Liver (tissue), 9 donors: ENCODE results near the gene ARPC4. TPM values are rescaled to one million over a fixed set of nuclear protein-coding genes. Genes with fewer than 3 reads are reported as not detected.

Experiments used
- DNase-seq: peaks from one replicate; pipeline ENCODE4 v3.0.0-alpha.2; 2017; ENCODE audit warnings: low spot score
- H3K27ac ChIP-seq, 2 donors: one replicate each; pipeline ENCODE4 v1.7.0; 2013; ENCODE audit warnings: inconsistent platforms in 2 of 2, low read length in 2 of 2, control low read depth in 1 of 2, low read depth in 1 of 2, mild to moderate bottlenecking in 1 of 2
- H3K27me3 ChIP-seq, 4 donors: one replicate each; pipeline versions ENCODE4 v1.6.1 to v1.7.0; 2013; ENCODE audit warnings: low read length in 3 of 4, inconsistent platforms in 1 of 4, mild to moderate bottlenecking in 1 of 4, moderate library complexity in 1 of 4; ENCODE audit not compliant: control insufficient read depth in 4 of 4, insufficient read depth in 4 of 4
- H3K36me3 ChIP-seq, 4 donors: one replicate each; pipeline versions ENCODE4 v1.6.1 to v1.7.0; 2013; ENCODE audit warnings: low read length in 3 of 4, mild to moderate bottlenecking in 3 of 4, low read depth in 1 of 4, moderate library complexity in 1 of 4; ENCODE audit not compliant: control insufficient read depth in 4 of 4, insufficient read depth in 3 of 4
- H3K4me1 ChIP-seq, 4 donors: one replicate each; pipeline versions ENCODE4 v1.6.1 to v1.7.0; 2013; ENCODE audit warnings: low read length in 3 of 4, mild to moderate bottlenecking in 3 of 4, moderate library complexity in 1 of 4; ENCODE audit not compliant: control insufficient read depth in 4 of 4, insufficient read depth in 4 of 4
- H3K4me3 ChIP-seq, 3 donors: one replicate each; pipeline versions ENCODE4 v1.6.1 to v1.7.0; 2013; ENCODE audit warnings: low read length in 3 of 3, control low read depth in 1 of 3, low read depth in 1 of 3, mild to moderate bottlenecking in 1 of 3
- H3K9ac ChIP-seq, 2 donors: one replicate each; pipeline ENCODE4 v1.7.0; 2013; ENCODE audit warnings: low read length in 2 of 2, mild to moderate bottlenecking in 2 of 2, moderate library complexity in 2 of 2, control low read depth in 1 of 2, low read depth in 1 of 2
- H3K9me3 ChIP-seq, 4 donors: one replicate each; pipeline versions ENCODE4 v1.6.1 to v1.7.0; 2013; ENCODE audit warnings: low read length in 3 of 4; ENCODE audit not compliant: control insufficient read depth in 4 of 4
- CTCF ChIP-seq: fragments of 150-350 bp; IDR thresholded peaks from 2 replicates; pipeline ENCODE4 v1.5.1; 2017; ENCODE audit warnings: improper control_type of control experiment, low read depth, low read length; ENCODE audit not compliant: missing input control
- EGR1 ChIP-seq, 2 donors: IDR thresholded peaks; 2 replicates each; pipeline ENCODE4 v1.6.1; 2016 to 2018; ENCODE audit warnings: antibody characterized with exemption in 2 of 2, low read depth in 2 of 2
- FOXA1 ChIP-seq: IDR thresholded peaks from 2 replicates; pipeline ENCODE4 v1.6.1; 2016; ENCODE audit warnings: antibody characterized with exemption
- FOXA2 ChIP-seq: IDR thresholded peaks from 2 replicates; pipeline ENCODE4 v1.6.1; 2016; ENCODE audit warnings: antibody characterized with exemption
- GABPA ChIP-seq, 2 donors: IDR thresholded peaks in 1 of 2; conservative IDR thresholded peaks in 1 of 2; 2 replicates each; pipeline ENCODE4 v1.6.1; 2016; ENCODE audit warnings: antibody characterized with exemption in 2 of 2, mild to moderate bottlenecking in 1 of 2, moderate library complexity in 1 of 2
- HNF4A ChIP-seq, 2 donors: conservative IDR thresholded peaks; 2 replicates each; pipeline ENCODE4 v1.6.1; 2016; ENCODE audit warnings: antibody characterized with exemption in 2 of 2, mild to moderate bottlenecking in 2 of 2
- HNF4G ChIP-seq: IDR thresholded peaks from 2 replicates; pipeline ENCODE4 v1.6.1; 2016; ENCODE audit warnings: antibody characterized with exemption
- RAD21 ChIP-seq, 2 donors: IDR thresholded peaks; 2 replicates each; pipeline ENCODE4 v1.6.1; 2016; ENCODE audit warnings: antibody characterized with exemption in 2 of 2, mild to moderate bottlenecking in 2 of 2
- SP1 ChIP-seq: IDR thresholded peaks from 2 replicates; pipeline ENCODE4 v1.6.1; 2018; ENCODE audit warnings: antibody characterized with exemption, mild to moderate bottlenecking
- TAF1 ChIP-seq: conservative IDR thresholded peaks from 2 replicates; pipeline ENCODE4 v1.6.1; 2016; ENCODE audit warnings: antibody characterized with exemption, mild to moderate bottlenecking
- ZBTB33 ChIP-seq: IDR thresholded peaks from 2 replicates; pipeline ENCODE4 v1.6.1; 2016; ENCODE audit warnings: antibody characterized with exemption
- WGBS: extraction: QIAGEN DNeasy Blood & Tissue Kit; methylation state at CpG from one replicate; pipeline ENCODE4 v1.1.7; 2013; 5-methylcytosine and 5-hydroxymethylcytosine counted together
- polyA plus RNA-seq, 2 donors: library from polyadenylated mRNA; stranded (reverse) in 1 of 2; unstranded in 1 of 2; fragments of 200-250 nt in 1 of 2; fragments of >200 nt in 1 of 2; fragmentation: Nextera tagmentation in 1 of 2; extraction: Ambion mirVana in 1 of 2; gene quantifications; one replicate each; pipeline versions ENCODE4 v1.2.1 to v1.2.3, GENCODE V29; 2013 to 2015
- total RNA-seq, 2 donors: library from RNA; depleted of rRNA; stranded (reverse); fragments of >200 nt; gene quantifications; one replicate each; pipeline ENCODE4 v1.2.3, GENCODE V29; 2014
- TF ChIP-seq, protein P1 (sequence below): IDR thresholded peaks from 2 replicates; pipeline ENCODE4 v1.6.1; 2016; ENCODE audit warnings: antibody characterized with exemption
- TF ChIP-seq, protein P2 (sequence below): IDR thresholded peaks from 2 replicates; pipeline ENCODE4 v1.6.1; 2016; ENCODE audit warnings: antibody characterized with exemption, mild to moderate bottlenecking
- donor health status: healthy.
- donor health status: healthy.
- donor health status: healthy.
- donor health status: healthy.
- donor health status: healthy.

ARPC4 gene
- total and polyA plus RNA-seq, 4 donors, result 22.1 to 53.6 (median 52.5) TPM

- Histone ChIP-seq H3K4me1 (peaks cover 6 to 30% (median 17%) of the 10 kb centered on the region in 4 donors), H3K9me3 (no peaks in the 10 kb centered on the region), H3K9ac (no peak overlapping the region), H3K36me3 (peaks cover 2 to 37% (median 25%) of the 10 kb centered on the region in 4 donors), H3K27me3 (no peaks in the 10 kb centered on the region), H3K4me3 (no peak overlapping the region), H3K27ac (no peak overlapping the region)
- TF ChIP-seq GABPA (IDR thresholded peaks at IDR 0.05 in 1 of 2, conservative IDR thresholded peaks at IDR 0.05 in 1 of 2) (no peak), EGR1 (IDR thresholded peaks at IDR 0.05; ENCODE audit: low read depth in 2 of 2) (no peak), ZBTB33 (no peak), FOXA2 (no peak)
- TF ChIP-seq, protein P1, sequence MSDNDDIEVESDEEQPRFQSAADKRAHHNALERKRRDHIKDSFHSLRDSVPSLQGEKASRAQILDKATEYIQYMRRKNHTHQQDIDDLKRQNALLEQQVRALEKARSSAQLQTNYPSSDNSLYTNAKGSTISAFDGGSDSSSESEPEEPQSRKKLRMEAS, result no peak
- TF ChIP-seq, protein P2, sequence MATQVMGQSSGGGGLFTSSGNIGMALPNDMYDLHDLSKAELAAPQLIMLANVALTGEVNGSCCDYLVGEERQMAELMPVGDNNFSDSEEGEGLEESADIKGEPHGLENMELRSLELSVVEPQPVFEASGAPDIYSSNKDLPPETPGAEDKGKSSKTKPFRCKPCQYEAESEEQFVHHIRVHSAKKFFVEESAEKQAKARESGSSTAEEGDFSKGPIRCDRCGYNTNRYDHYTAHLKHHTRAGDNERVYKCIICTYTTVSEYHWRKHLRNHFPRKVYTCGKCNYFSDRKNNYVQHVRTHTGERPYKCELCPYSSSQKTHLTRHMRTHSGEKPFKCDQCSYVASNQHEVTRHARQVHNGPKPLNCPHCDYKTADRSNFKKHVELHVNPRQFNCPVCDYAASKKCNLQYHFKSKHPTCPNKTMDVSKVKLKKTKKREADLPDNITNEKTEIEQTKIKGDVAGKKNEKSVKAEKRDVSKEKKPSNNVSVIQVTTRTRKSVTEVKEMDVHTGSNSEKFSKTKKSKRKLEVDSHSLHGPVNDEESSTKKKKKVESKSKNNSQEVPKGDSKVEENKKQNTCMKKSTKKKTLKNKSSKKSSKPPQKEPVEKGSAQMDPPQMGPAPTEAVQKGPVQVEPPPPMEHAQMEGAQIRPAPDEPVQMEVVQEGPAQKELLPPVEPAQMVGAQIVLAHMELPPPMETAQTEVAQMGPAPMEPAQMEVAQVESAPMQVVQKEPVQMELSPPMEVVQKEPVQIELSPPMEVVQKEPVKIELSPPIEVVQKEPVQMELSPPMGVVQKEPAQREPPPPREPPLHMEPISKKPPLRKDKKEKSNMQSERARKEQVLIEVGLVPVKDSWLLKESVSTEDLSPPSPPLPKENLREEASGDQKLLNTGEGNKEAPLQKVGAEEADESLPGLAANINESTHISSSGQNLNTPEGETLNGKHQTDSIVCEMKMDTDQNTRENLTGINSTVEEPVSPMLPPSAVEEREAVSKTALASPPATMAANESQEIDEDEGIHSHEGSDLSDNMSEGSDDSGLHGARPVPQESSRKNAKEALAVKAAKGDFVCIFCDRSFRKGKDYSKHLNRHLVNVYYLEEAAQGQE, result no peak
- WGBS, result 96% methylated on average over 14 of the region's 14 CpGs
- DNase-seq, result no peak
Observed at GRCh38 chr3:9783954-9784353, 8.9 kb upstream of the ARPC4 start.

GRCh38 chr3:9784965-9785364 lies 7.9 kb upstream of the ARPC4 start:
- TF ChIP-seq SP1 (no peak), FOXA2 (no peak), CTCF (no peak), RAD21 (IDR thresholded peaks at IDR 0.05) (no peak), FOXA1 (no peak), HNF4G (no peak), HNF4A (conservative IDR thresholded peaks at IDR 0.05) (no peak), ZBTB33 (no peak), TAF1 (no peak)
- TF ChIP-seq, protein P2, result no peak
- Histone ChIP-seq H3K4me1 (peaks cover 6 to 24% (median 15%) of the 10 kb centered on the region in 4 donors), H3K27ac (no peak overlapping the region), H3K9me3 (no peaks in the 10 kb centered on the region), H3K36me3 (peaks cover 2 to 47% (median 34%) of the 10 kb centered on the region in 4 donors), H3K4me3 (no peak overlapping the region), H3K9ac (no peak overlapping the region), H3K27me3 (no peaks in the 10 kb centered on the region)
- 96% methylated on average over 4 of the region's 4 CpGs for WGBS
- DNase-seq, result no peak
